Stimulated activated naive B cell treated with anti-CD40 and anti-IgM and Interleukin-4, amounts not matched to agents 10 μg/mL and 1 μg/mL and 100 μg/mL, for 72 hours (primary cell): ENCODE data around the gene RIPPLY1.

Experiments used
- ATAC-seq, 2 donors: fragments of 150-1000 bp; cut with Tn5 transposase; replicated peaks; 2 replicates each; pipeline ENCODE4 v1.10.0; 2021; ENCODE audit warnings: moderate library complexity in 1 of 2
- DNase-seq: peaks from one replicate; pipeline ENCODE4 v3.0.0; 2021
- H3K27ac Mint-ChIP-seq: one replicate; pipeline ENCODE4 v1.8.0; 2022; ENCODE audit warnings: mild to moderate bottlenecking, mixed read lengths
- H3K27me3 Mint-ChIP-seq, 2 donors: one replicate each; pipeline ENCODE4 v1.8.0; 2022; ENCODE audit warnings: mixed read lengths in 2 of 2
- H3K36me3 Mint-ChIP-seq, 2 donors: one replicate each; pipeline ENCODE4 v1.8.0; 2022; ENCODE audit warnings: mixed read lengths in 2 of 2, mild to moderate bottlenecking in 1 of 2
- H3K4me1 Mint-ChIP-seq, 2 donors: one replicate each; pipeline ENCODE4 v1.8.0; 2022; ENCODE audit warnings: mixed read lengths in 2 of 2, mild to moderate bottlenecking in 1 of 2
- H3K4me3 Mint-ChIP-seq, 2 donors: one replicate each; pipeline ENCODE4 v1.8.0; 2022; ENCODE audit warnings: mild to moderate bottlenecking in 2 of 2, mixed read lengths in 2 of 2, moderate library complexity in 1 of 2
- H3K9me3 Mint-ChIP-seq, 2 donors: one replicate each; pipeline ENCODE4 v1.8.0; 2022; ENCODE audit warnings: mixed read lengths in 2 of 2, mild to moderate bottlenecking in 1 of 2

The RIPPLY1 gene

GRCh38 chrX:106931831-106932491 is 28.8 kb upstream of the RIPPLY1 start:
- Mint-ChIP-seq H3K4me3 (no peak overlapping the region), H3K4me1 (no peaks in the 10 kb centered on the region), H3K27ac (no peak overlapping the region), H3K27me3 (no peaks in the 10 kb centered on the region), H3K9me3 (no peaks in the 10 kb centered on the region), H3K36me3 (no peaks in the 10 kb centered on the region)
- ATAC-seq (no peak), DNase-seq (no peak)

GRCh38 chrX:106928227-106928626 is 25.1 kb upstream of the RIPPLY1 start:
- DNase-seq (no peak), ATAC-seq (no peak)
- no peaks in the 10 kb centered on the region for H3K36me3 Mint-ChIP-seq
- H3K9me3 Mint-ChIP-seq, result no peaks in the 10 kb centered on the region
- no peaks in the 10 kb centered on the region for H3K27me3 Mint-ChIP-seq
- H3K4me1 Mint-ChIP-seq, result no peaks in the 10 kb centered on the region
- H3K4me3 Mint-ChIP-seq, result no peak overlapping the region
- no peak overlapping the region for H3K27ac Mint-ChIP-seq

- Mint-ChIP-seq H3K27me3 (no peaks in the 10 kb centered on the region), H3K9me3 (no peaks in the 10 kb centered on the region), H3K4me1 (no peaks in the 10 kb centered on the region), H3K27ac (no peak overlapping the region), H3K4me3 (no peak overlapping the region), H3K36me3 (no peaks in the 10 kb centered on the region)
- DNase-seq (no peak), ATAC-seq (no peak)
Measured at GRCh38 chrX:106927700-106928099, 24.6 kb upstream of the RIPPLY1 start.

GRCh38 chrX:106927023-106927422 is 23.9 kb upstream of the RIPPLY1 start:
- DNase-seq (no peak), ATAC-seq (no peak)
- H3K27me3 Mint-ChIP-seq, result no peaks in the 10 kb centered on the region
- H3K9me3 Mint-ChIP-seq, result no peaks in the 10 kb centered on the region
- no peaks in the 10 kb centered on the region for H3K4me1 Mint-ChIP-seq
- no peak overlapping the region for H3K27ac Mint-ChIP-seq
- no peak overlapping the region for H3K4me3 Mint-ChIP-seq
- H3K36me3 Mint-ChIP-seq, result no peaks in the 10 kb centered on the region

- H3K4me3 Mint-ChIP-seq, result no peak overlapping the region
- H3K4me1 Mint-ChIP-seq, result no peaks in the 10 kb centered on the region
- no peaks in the 10 kb centered on the region for H3K36me3 Mint-ChIP-seq
- ATAC-seq (no peak), DNase-seq (no peak)
- no peak overlapping the region for H3K27ac Mint-ChIP-seq
- H3K27me3 Mint-ChIP-seq, result peaks cover 6 to 9% of the 10 kb centered on the region in 2 donors
- no peaks in the 10 kb centered on the region for H3K9me3 Mint-ChIP-seq
Measured at GRCh38 chrX:106921637-106922036, 18.5 kb upstream of the RIPPLY1 start.

GRCh38 chrX:106919932-106920452 is 16.9 kb upstream of the RIPPLY1 start, which contains the start of gene CLDN2:
TSS of gene CLDN2 (plus strand) at chrX:106920402. CDS start at chrX:106928229, 7,827 bp downstream.
- Mint-ChIP-seq H3K9me3 (no peaks in the 10 kb centered on the region), H3K36me3 (no peaks in the 10 kb centered on the region), H3K4me1 (no peaks in the 10 kb centered on the region), H3K4me3 (no peak within 1 kb of the TSS), H3K27ac (no peak within 1 kb of the TSS), H3K27me3 (peaks cover 18% of the 10 kb centered on the region in 2 donors)
- DNase-seq, result no peak
- ATAC-seq, result no peak

- H3K27me3 Mint-ChIP-seq, result peaks cover 18 to 21% of the 10 kb centered on the region in 2 donors
- H3K36me3 Mint-ChIP-seq, result no peaks in the 10 kb centered on the region
- H3K4me3 Mint-ChIP-seq, result no peak overlapping the region
- no peak overlapping the region for H3K27ac Mint-ChIP-seq
- H3K4me1 Mint-ChIP-seq, result no peaks in the 10 kb centered on the region
- ATAC-seq (no peak), DNase-seq (no peak)
- no peaks in the 10 kb centered on the region for H3K9me3 Mint-ChIP-seq
Measured at GRCh38 chrX:106917830-106918500, 14.8 kb upstream of the RIPPLY1 start.

GRCh38 chrX:106912864-106913263 is 9.7 kb upstream of the RIPPLY1 start:
- Mint-ChIP-seq H3K27me3 (peaks cover 18 to 29% of the 10 kb centered on the region in 2 donors), H3K36me3 (no peaks in the 10 kb centered on the region), H3K27ac (no peak overlapping the region), H3K4me1 (no peaks in the 10 kb centered on the region), H3K4me3 (no peak overlapping the region), H3K9me3 (no peaks in the 10 kb centered on the region)
- DNase-seq (no peak), ATAC-seq (no peak)

- no peak overlapping the region for H3K4me3 Mint-ChIP-seq
- H3K27ac Mint-ChIP-seq, result no peak overlapping the region
- H3K27me3 Mint-ChIP-seq, result peaks cover 2 to 4% of the 10 kb centered on the region in 2 donors
- no peak for ATAC-seq
- H3K4me1 Mint-ChIP-seq, result no peaks in the 10 kb centered on the region
- DNase-seq, result no peak
- H3K9me3 Mint-ChIP-seq, result no peaks in the 10 kb centered on the region
- no peaks in the 10 kb centered on the region for H3K36me3 Mint-ChIP-seq
Measured at GRCh38 chrX:106906361-106906760, 3.2 kb upstream of the RIPPLY1 start.

GRCh38 chrX:106905064-106905708 is 2.0 kb upstream of the RIPPLY1 start:
- peaks cover 0 to 4% of the 10 kb centered on the region in 2 donors for H3K27me3 Mint-ChIP-seq
- H3K36me3 Mint-ChIP-seq, result no peaks in the 10 kb centered on the region
- DNase-seq, result no peak
- no peak overlapping the region for H3K4me3 Mint-ChIP-seq
- H3K4me1 Mint-ChIP-seq, result no peaks in the 10 kb centered on the region
- no peak for ATAC-seq
- H3K27ac Mint-ChIP-seq, result no peak overlapping the region
- H3K9me3 Mint-ChIP-seq, result no peaks in the 10 kb centered on the region

- no peak overlapping the region for H3K4me3 Mint-ChIP-seq
- no peaks in the 10 kb centered on the region for H3K36me3 Mint-ChIP-seq
- ATAC-seq (no peak), DNase-seq (no peak)
- peaks cover 0 to 4% of the 10 kb centered on the region in 2 donors for H3K27me3 Mint-ChIP-seq
- no peak overlapping the region for H3K27ac Mint-ChIP-seq
- H3K9me3 Mint-ChIP-seq, result no peaks in the 10 kb centered on the region
- H3K4me1 Mint-ChIP-seq, result no peaks in the 10 kb centered on the region
Measured at GRCh38 chrX:106903856-106904528, 851 bp upstream of the RIPPLY1 start.

- H3K27me3 Mint-ChIP-seq, result peaks cover 0 to 4% of the 10 kb centered on the region in 2 donors
- H3K4me1 Mint-ChIP-seq, result no peaks in the 10 kb centered on the region
- DNase-seq, result no peak
- no peak overlapping the region for H3K4me3 Mint-ChIP-seq
- no peaks in the 10 kb centered on the region for H3K36me3 Mint-ChIP-seq
- ATAC-seq, result no peak
- H3K27ac Mint-ChIP-seq, result no peak overlapping the region
- no peaks in the 10 kb centered on the region for H3K9me3 Mint-ChIP-seq
Measured at GRCh38 chrX:106902684-106903083, 457 bp downstream of the RIPPLY1 start.

- Mint-ChIP-seq H3K9me3 (no peaks in the 10 kb centered on the region), H3K36me3 (no peaks in the 10 kb centered on the region), H3K4me3 (no peak overlapping the region), H3K27me3 (peaks cover 0 to 4% of the 10 kb centered on the region in 2 donors), H3K4me1 (no peaks in the 10 kb centered on the region), H3K27ac (no peak overlapping the region)
- ATAC-seq, result no peak
- DNase-seq, result no peak
Measured at GRCh38 chrX:106901781-106902219, 1.3 kb downstream of the RIPPLY1 start.

- no peaks in the 10 kb centered on the region for H3K36me3 Mint-ChIP-seq
- no peaks in the 10 kb centered on the region for H3K9me3 Mint-ChIP-seq
- DNase-seq (no peak), ATAC-seq (no peak)
- H3K4me1 Mint-ChIP-seq, result no peaks in the 10 kb centered on the region
- no peak overlapping the region for H3K4me3 Mint-ChIP-seq
- peaks cover 0 to 1% of the 10 kb centered on the region in 2 donors for H3K27me3 Mint-ChIP-seq
- H3K27ac Mint-ChIP-seq, result no peak overlapping the region
Measured at GRCh38 chrX:106901341-106901740, 1.8 kb downstream of the RIPPLY1 start.
